MM.1S (cell line): ENCODE data around the gene ING5.
"Not testable (repeated sequence)": the region's sequence is repeated elsewhere in the genome, so short reads cannot be mapped to it uniquely, and the experiment has no call there.

Experiments used
- DNase-seq: peaks from one replicate; pipeline ENCODE4 v3.0.0-alpha.2; 2015
- H2AFZ ChIP-seq: fragments of 300-600 bp; sonication (generic); 2 replicates; pipeline ENCODE4 v1.6.0; 2016; ENCODE audit warnings: antibody characterized with exemption, low read length
- H3F3A ChIP-seq: fragments of 300-600 bp; sonication (generic); 2 replicates; pipeline ENCODE4 v1.6.1; 2016; ENCODE audit warnings: mild to moderate bottlenecking, antibody characterized with exemption, low read length, moderate library complexity, mixed read lengths; ENCODE audit not compliant: insufficient read depth
- H3K27ac ChIP-seq: fragments of 300-600 bp; sonication (generic); 2 replicates; pipeline ENCODE4 v1.5.1; 2016; ENCODE audit warnings: mild to moderate bottlenecking, low read length
- H3K27me3 ChIP-seq: fragments of 300-600 bp; sonication (generic); replicated peaks from 2 replicates; pipeline ENCODE4 v1.6.0; 2016; ENCODE audit warnings: low read length; ENCODE audit not compliant: insufficient read depth
- H3K36me3 ChIP-seq: fragments of 300-600 bp; sonication (generic); replicated peaks from 2 replicates; pipeline ENCODE4 v1.6.1; 2016; ENCODE audit warnings: mild to moderate bottlenecking, low read length, mixed read lengths; ENCODE audit not compliant: insufficient read depth
- H3K4me1 ChIP-seq: fragments of 300-600 bp; sonication (generic); 2 replicates; pipeline ENCODE4 v1.6.1; 2016; ENCODE audit warnings: low read length, mixed read lengths
- H3K4me2 ChIP-seq: fragments of 300-600 bp; sonication (generic); 2 replicates; pipeline ENCODE4 v1.6.0; 2016; ENCODE audit warnings: low read depth, low read length
- H3K4me3 ChIP-seq: fragments of 300-600 bp; sonication (generic); 2 replicates; pipeline ENCODE4 v1.5.1; 2016; ENCODE audit warnings: low read length, mixed read lengths
- H3K79me2 ChIP-seq: fragments of 300-600 bp; sonication (generic); 2 replicates; pipeline ENCODE4 v1.6.1; 2016; ENCODE audit warnings: mixed run types, low read length, mixed read lengths
- H3K9ac ChIP-seq: fragments of 300-600 bp; sonication (generic); 2 replicates; pipeline ENCODE4 v1.6.1; 2016; ENCODE audit warnings: low read length, mixed read lengths
- H3K9me2 ChIP-seq: fragments of 300-600 bp; sonication (generic); replicated peaks from 2 replicates; pipeline ENCODE4 v1.6.1; 2016; ENCODE audit warnings: mild to moderate bottlenecking, low read length, mixed read lengths; ENCODE audit not compliant: insufficient read depth
- H3K9me3 ChIP-seq: fragments of 300-600 bp; sonication (generic); replicated peaks from 2 replicates; pipeline ENCODE4 v1.6.1; 2016; ENCODE audit warnings: mild to moderate bottlenecking, low read length, mixed read lengths; ENCODE audit not compliant: insufficient read depth
- H4K20me1 ChIP-seq: fragments of 300-600 bp; sonication (generic); 2 replicates; pipeline ENCODE4 v1.6.1; 2016; ENCODE audit warnings: mild to moderate bottlenecking, low read length, moderate library complexity, mixed read lengths; ENCODE audit not compliant: insufficient read depth
- EZH2 ChIP-seq: fragments of 300-600 bp; sonication (generic); optimal IDR thresholded peaks from 2 replicates; pipeline ENCODE3; 2017; ENCODE audit warnings: low read depth, mild to moderate bottlenecking, antibody characterized with exemption, low read length, mixed read lengths
- EZH2phosphoT487 ChIP-seq: fragments of 300-600 bp; sonication (generic); IDR thresholded peaks from 2 replicates; pipeline ENCODE4 v1.6.1; 2018; ENCODE audit warnings: antibody characterized with exemption, low read length
- TF ChIP-seq, protein P1 (sequence below): fragments of 300-600 bp; sonication (generic); IDR thresholded peaks from 2 replicates; pipeline ENCODE4 v1.5.1; 2016; ENCODE audit warnings: antibody characterized with exemption, low read length, mixed read lengths

ING5 gene

DNA sequence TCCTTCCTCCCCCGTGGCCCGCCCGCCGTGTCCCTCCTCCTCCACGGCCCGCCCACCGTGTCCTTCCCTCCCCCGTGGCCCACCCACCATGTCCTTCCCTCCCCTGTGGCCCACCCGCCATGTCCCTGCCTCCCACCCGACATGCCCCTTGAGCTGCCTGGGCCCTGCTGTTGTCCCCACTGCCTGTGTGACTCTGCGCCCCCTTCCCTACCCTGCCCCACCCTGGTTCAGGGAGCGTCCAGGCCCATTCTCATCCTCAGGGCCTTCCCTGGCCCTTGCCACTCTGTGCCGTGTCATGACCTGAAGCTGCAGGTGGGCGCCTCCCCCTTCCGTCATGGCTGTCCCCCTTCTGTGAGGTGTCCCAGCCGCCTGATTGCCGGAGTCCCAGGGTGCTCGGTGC lies 53.3 kb downstream of the ING5 start:
- Histone ChIP-seq H3K9me2 (no peaks in the 10 kb centered on the region), H3K9ac (no peak overlapping the region), H2AFZ (no peak overlapping the region), H3K27me3 (no peaks in the 10 kb centered on the region), H3K27ac (no peak overlapping the region), H3K4me3 (no peak overlapping the region), H3F3A (no peaks in the 10 kb centered on the region), H4K20me1 (no peaks in the 10 kb centered on the region), H3K4me2 (no peak overlapping the region), H3K79me2 (no peaks in the 10 kb centered on the region), H3K9me3 (no peaks in the 10 kb centered on the region), H3K4me1 (no peaks in the 10 kb centered on the region), H3K36me3 (no peaks in the 10 kb centered on the region)
- no peak for DNase-seq
- no peak for TF ChIP-seq EZH2
- no peak for TF ChIP-seq EZH2phosphoT487
- TF ChIP-seq, protein P1, sequence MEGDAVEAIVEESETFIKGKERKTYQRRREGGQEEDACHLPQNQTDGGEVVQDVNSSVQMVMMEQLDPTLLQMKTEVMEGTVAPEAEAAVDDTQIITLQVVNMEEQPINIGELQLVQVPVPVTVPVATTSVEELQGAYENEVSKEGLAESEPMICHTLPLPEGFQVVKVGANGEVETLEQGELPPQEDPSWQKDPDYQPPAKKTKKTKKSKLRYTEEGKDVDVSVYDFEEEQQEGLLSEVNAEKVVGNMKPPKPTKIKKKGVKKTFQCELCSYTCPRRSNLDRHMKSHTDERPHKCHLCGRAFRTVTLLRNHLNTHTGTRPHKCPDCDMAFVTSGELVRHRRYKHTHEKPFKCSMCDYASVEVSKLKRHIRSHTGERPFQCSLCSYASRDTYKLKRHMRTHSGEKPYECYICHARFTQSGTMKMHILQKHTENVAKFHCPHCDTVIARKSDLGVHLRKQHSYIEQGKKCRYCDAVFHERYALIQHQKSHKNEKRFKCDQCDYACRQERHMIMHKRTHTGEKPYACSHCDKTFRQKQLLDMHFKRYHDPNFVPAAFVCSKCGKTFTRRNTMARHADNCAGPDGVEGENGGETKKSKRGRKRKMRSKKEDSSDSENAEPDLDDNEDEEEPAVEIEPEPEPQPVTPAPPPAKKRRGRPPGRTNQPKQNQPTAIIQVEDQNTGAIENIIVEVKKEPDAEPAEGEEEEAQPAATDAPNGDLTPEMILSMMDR, result no peak

DNA sequence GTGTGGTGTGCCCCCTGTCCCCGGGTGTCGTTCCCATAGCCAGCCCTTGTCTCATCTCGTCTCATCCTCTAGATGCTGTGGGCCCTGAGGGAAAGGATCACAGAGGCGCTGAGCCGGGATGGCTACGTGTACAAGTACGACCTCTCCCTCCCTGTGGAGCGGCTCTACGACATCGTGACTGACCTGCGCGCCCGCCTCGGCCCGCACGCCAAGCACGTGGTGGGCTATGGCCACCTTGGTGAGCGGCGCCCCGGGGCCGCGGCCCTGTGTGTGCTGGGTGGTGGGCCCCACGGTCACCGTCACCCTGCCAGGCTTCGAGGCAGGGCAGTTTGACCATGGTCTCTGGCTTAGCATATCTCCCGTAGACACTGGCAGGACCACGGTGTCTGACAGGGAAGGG lies 53.9 kb downstream of the ING5 start:
- no peaks in the 10 kb centered on the region for H3K79me2 ChIP-seq
- no peak overlapping the region for H2AFZ ChIP-seq
- H3K9me2 ChIP-seq, result no peaks in the 10 kb centered on the region
- no peaks in the 10 kb centered on the region for H3K4me1 ChIP-seq
- H3K4me3 ChIP-seq, result no peak overlapping the region
- no peak overlapping the region for H3K27ac ChIP-seq
- TF ChIP-seq EZH2, result no peak
- TF ChIP-seq EZH2phosphoT487, result no peak
- TF ChIP-seq, protein P1, result no peak
- no peaks in the 10 kb centered on the region for H3K27me3 ChIP-seq
- H3K4me2 ChIP-seq, result no peak overlapping the region
- no peak for DNase-seq
- H3K9me3 ChIP-seq, result no peaks in the 10 kb centered on the region
- H4K20me1 ChIP-seq, result no peaks in the 10 kb centered on the region
- H3K36me3 ChIP-seq, result no peaks in the 10 kb centered on the region
- H3F3A ChIP-seq, result no peaks in the 10 kb centered on the region
- no peak overlapping the region for H3K9ac ChIP-seq

DNA sequence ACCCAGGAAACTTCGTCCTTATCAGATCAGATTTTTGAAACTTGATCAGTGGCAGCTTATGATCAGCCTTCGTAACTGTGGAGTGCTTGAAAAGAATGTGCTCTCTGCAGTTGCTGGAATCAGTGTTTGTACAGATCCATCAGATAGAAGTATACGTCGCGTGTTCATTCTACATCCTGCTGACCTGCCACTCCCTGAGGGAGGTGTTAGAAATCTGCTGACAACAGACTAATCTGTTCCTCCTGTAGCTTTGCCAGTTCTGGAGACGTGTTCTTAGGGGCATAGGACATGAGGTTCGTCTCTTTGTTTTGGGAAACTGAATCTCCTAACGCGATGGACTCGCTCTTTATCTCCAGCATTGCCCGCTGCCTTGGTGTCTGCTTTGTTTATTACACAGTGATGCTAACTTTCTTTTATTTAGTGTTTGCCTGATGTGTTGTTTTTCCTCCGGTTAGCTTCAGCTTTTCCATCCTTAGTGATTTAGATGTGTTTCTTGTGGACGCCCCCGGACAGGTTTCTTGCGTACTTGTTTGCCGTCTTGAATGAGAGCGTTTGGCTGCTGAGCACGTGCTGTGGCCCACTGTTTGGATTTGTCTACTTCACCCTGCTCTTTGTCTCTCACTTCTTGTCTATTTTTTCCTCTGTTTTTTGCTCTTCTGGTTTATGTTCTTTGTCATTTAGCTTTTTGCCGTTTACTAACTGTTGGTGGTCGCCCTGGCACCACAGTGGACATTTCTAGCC lies 57.4 kb downstream of the ING5 start:
- DNase-seq, result no peak
- H3F3A ChIP-seq, result no peaks in the 10 kb centered on the region
- no peaks in the 10 kb centered on the region for H4K20me1 ChIP-seq
- no peak overlapping the region for H3K4me3 ChIP-seq
- no peaks in the 10 kb centered on the region for H3K9me2 ChIP-seq
- no peaks in the 10 kb centered on the region for H3K4me1 ChIP-seq
- no peaks in the 10 kb centered on the region for H3K36me3 ChIP-seq
- TF ChIP-seq EZH2, result no peak
- TF ChIP-seq, protein P1, result no peak
- H3K27ac ChIP-seq, result no peak overlapping the region
- H3K9me3 ChIP-seq, result no peaks in the 10 kb centered on the region
- no peaks in the 10 kb centered on the region for H3K79me2 ChIP-seq
- no peak overlapping the region for H3K9ac ChIP-seq
- H2AFZ ChIP-seq, result no peak overlapping the region
- no peaks in the 10 kb centered on the region for H3K27me3 ChIP-seq
- H3K4me2 ChIP-seq, result no peak overlapping the region

DNA sequence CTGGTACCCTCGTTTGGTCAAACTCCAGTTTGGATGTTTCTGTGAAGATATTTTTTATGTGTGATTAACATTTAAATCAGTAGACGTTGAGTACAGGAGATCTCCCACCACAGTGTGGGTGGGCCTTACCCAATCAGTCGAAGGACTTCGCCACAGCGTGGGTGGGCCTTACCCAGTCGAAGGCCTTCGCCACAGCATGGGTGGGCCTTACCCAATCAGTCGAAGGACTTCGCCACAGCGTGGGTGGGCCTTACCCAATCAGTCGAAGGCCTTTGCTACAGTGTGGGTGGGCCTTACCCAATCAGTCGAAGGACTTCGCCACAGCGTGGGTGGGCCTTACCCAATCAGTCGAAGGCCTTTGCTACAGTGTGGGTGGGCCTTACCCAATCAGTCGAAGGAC lies 58.1 kb downstream of the ING5 start:
- not testable (repeated sequence) for H2AFZ ChIP-seq, DNase-seq, H3K79me2 ChIP-seq, H3K9ac ChIP-seq, H3K4me2 ChIP-seq, H3K9me2 ChIP-seq, H3K4me1 ChIP-seq, H3K27me3 ChIP-seq, H3K36me3 ChIP-seq, H3K27ac ChIP-seq, H3K4me3 ChIP-seq, H3K9me3 ChIP-seq, H3F3A ChIP-seq, H4K20me1 ChIP-seq
